ENCODE data around the gene STN1. TPM values are rescaled to one million over a fixed set of nuclear protein-coding genes. Genes with fewer than 3 reads are reported as not detected.

Gene STN1
- total and polyA plus RNA-seq, 2 of the 8 experiments (the other 6 are each of a cell fraction or from before 2014, with no cell fraction given), result 10.1 to 12.4 TPM

DNA sequence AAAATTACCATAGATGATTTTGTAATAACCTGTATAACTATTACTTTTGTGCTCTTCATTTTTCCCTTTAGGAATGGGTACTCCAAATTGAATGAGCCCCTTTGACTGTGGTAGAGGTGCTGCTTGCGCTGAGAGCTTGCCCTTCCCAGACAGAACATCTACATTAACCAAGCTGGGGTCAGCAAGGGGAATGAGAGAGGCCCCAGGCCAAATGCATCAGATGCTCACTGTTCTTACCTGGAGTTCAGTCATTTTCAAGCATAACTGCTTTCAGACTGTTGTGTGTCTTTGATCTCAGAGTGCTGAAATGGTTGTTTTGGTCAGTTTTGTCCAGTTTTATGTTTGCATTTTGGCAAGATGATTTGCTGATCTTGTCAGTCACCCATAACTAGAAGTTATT lies 7.6 kb upstream of the STN1 start:
- WGBS, 2 experiments (ENCODE audit: extremely low coverage in 1 of 2, insufficient coverage in 1 of 2, insufficient read length in 1 of 2, insufficient replicate concordance in 2 of 2, low coverage in 1 of 2, low lambda C conversion rate in 2 of 2, missing lambda C conversion rate in 1 of 2), result 100% methylated on average over 1 of the region's 1 CpG; no CpG with 5 or more reads in 1 of the 2 experiments
- DNase-seq (ENCODE audit: low read depth in 1 of 2, low spot score in 2 of 2) (no peak), FAIRE-seq (no peak)
- Histone ChIP-seq H2BK120ac (replicated peaks; ENCODE audit: low read depth, low read length) (no peak overlapping the region), H2AK5ac (ENCODE audit: low read depth, low read length) (no peak overlapping the region), H3K4me3 (ENCODE audit: extremely low read depth in 1 of 4, insufficient read depth in 2 of 4, low read depth in 3 of 4, low read length in 4 of 4) (no peak overlapping the region), H3K27ac (ENCODE audit: low read depth, low read length) (no peak overlapping the region), H3K14ac (ENCODE audit: insufficient read length) (no peak overlapping the region), H3K9me3 (ENCODE audit: insufficient read depth in 2 of 2, low read depth in 1 of 2, low read length in 1 of 2) (no peaks in the 10 kb centered on the region), H4K8ac (ENCODE audit: extremely low read depth, insufficient read depth, low read length) (no peak overlapping the region), H2BK5ac (ENCODE audit: low read depth, low read length) (no peak overlapping the region), H2BK12ac (ENCODE audit: low read depth, low read length) (no peak overlapping the region), H3K23me2 (ENCODE audit: low read depth, low read length) (no peaks in the 10 kb centered on the region), H3K79me1 (ENCODE audit: low read depth, low read length) (no peaks in the 10 kb centered on the region), H3K56ac (replicated peaks; ENCODE audit: insufficient read length, low read depth, low read length) (no peak overlapping the region), H3K9ac (replicated peaks in 1 of 4; ENCODE audit: extremely low read depth in 1 of 4, low read depth in 3 of 4, low read length in 3 of 4) (no peak overlapping the region), H2BK15ac (ENCODE audit: low read length) (no peak overlapping the region), H3K27me3 (replicated peaks in 1 of 4; ENCODE audit: control insufficient read depth in 3 of 4, extremely low read depth in 1 of 4, insufficient read depth in 3 of 4, low read length in 3 of 4) (no peaks in the 10 kb centered on the region), H2AFZ (ENCODE audit: low read length) (no peak overlapping the region), H4K5ac (ENCODE audit: insufficient read length, low read depth, low read length) (no peak overlapping the region), H3K4me1 (replicated peaks in 1 of 4; ENCODE audit: control insufficient read depth in 3 of 4, insufficient read depth in 4 of 4, low read length in 3 of 4) (peaks cover 3 to 13% (median 5%) of the 10 kb centered on the region in 4 experiments; a peak in 6 of 7 replicates), H3K4ac (replicated peaks; ENCODE audit: insufficient read length, low read depth, low read length) (no peak overlapping the region), H2BK20ac (ENCODE audit: low read length) (no peak overlapping the region), H4K91ac (replicated peaks; ENCODE audit: insufficient read length, low read length) (no peak overlapping the region), H3K23ac (ENCODE audit: insufficient read length) (no peak overlapping the region), H4K20me1 (replicated peaks in 1 of 2; ENCODE audit: control insufficient read depth in 1 of 2, insufficient read depth in 2 of 2, low read length in 2 of 2) (no peaks in the 10 kb centered on the region), H3K18ac (ENCODE audit: extremely low read depth, low read length) (no peak overlapping the region), H3K4me2 (ENCODE audit: insufficient read depth in 1 of 2, low read depth in 2 of 2, low read length in 2 of 2) (no peak overlapping the region), H3K79me2 (ENCODE audit: control insufficient read depth in 1 of 2, insufficient read depth in 2 of 2, low read length in 2 of 2) (no peaks in the 10 kb centered on the region), H3K36me3 (ENCODE audit: control insufficient read depth in 2 of 4, insufficient read depth in 4 of 4, low read length in 3 of 4) (no peaks in the 10 kb centered on the region)
- ChIA-PET POLR2A (ENCODE audit: partially characterized antibody) (interaction anchor here (0.5 kb wide), 1 partner anchor 11 kb away, joined by 6 read pairs; no protein-coding TSS in a partner anchor), CTCF (ENCODE audit: partially characterized antibody) (interaction anchor here (1.0 to 1.4 kb wide), 2 partner anchors 18 to 27 kb away, joined by 3 read pairs; no protein-coding TSS in a partner anchor)
- no peak for TF ChIP-seq GTF2F1 (IDR thresholded peaks at IDR 0.05; ENCODE audit: borderline replicate concordance, low read depth, low read length)
- TF ChIP-seq BCL11A (IDR thresholded peaks at IDR 0.05; ENCODE audit: low read depth in 2 of 2, low read length in 2 of 2), result no peak
- TF ChIP-seq TCF12 (IDR thresholded peaks at IDR 0.05; ENCODE audit: low read depth, low read length), result no peak
- no peak for TF ChIP-seq SAP30 (IDR thresholded peaks at IDR 0.05; ENCODE audit: insufficient read depth, insufficient replicate concordance, low read length)
- TF ChIP-seq MAFK (IDR thresholded peaks at IDR 0.05; ENCODE audit: low read depth, low read length), result no peak
- TF ChIP-seq, protein P1, sequence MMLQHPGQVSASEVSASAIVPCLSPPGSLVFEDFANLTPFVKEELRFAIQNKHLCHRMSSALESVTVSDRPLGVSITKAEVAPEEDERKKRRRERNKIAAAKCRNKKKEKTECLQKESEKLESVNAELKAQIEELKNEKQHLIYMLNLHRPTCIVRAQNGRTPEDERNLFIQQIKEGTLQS (IDR thresholded peaks at IDR 0.05; ENCODE audit: insufficient read depth, low read depth, low read length), result no peak
- no peak for TF ChIP-seq CHD1 (IDR thresholded peaks at IDR 0.05; ENCODE audit: low read depth, low read length)
- no peak for TF ChIP-seq JUN (IDR thresholded peaks at IDR 0.05; ENCODE audit: low read depth, low read length)
- TF ChIP-seq CTBP2 (IDR thresholded peaks at IDR 0.05; ENCODE audit: borderline replicate concordance, insufficient read depth, insufficient read length, low read length), result no peak
- no peak for TF ChIP-seq USF2 (IDR thresholded peaks at IDR 0.05; ENCODE audit: low read length)
- TF ChIP-seq, protein P2, sequence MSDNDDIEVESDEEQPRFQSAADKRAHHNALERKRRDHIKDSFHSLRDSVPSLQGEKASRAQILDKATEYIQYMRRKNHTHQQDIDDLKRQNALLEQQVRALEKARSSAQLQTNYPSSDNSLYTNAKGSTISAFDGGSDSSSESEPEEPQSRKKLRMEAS (IDR thresholded peaks at IDR 0.05), result no peak

All from H1 (cell line).